K562 (cell line): ENCODE measurements around the gene CHCHD6. TPM values are rescaled to one million over a fixed set of nuclear protein-coding genes. Genes with fewer than 3 reads are reported as not detected.
A peak's percentile ranks its signal among the peaks of the same experiment; 100 is the strongest.

Source experiments
- ATAC-seq: fragments of 200-7000 bp; cut with Tn5 transposase; 3 replicates; pipeline ENCODE4 v1.9.1; 2020; ENCODE audit warnings: moderate library complexity
- BruUV-seq: library from RNA; stranded (reverse); fragments of 400-500 nt; replicated peaks from 2 replicates; lab custom pipeline; 2021; lab: Mats Ljungman, UMichigan
- CTCF ChIA-PET: fragments of 300-600 bp; formaldehyde crosslinking; extraction: SDS; loops from one replicate; lab custom pipeline; 2021; ENCODE audit warnings: low intra/inter-chr PET ratio; lab: Yijun Ruan, JAX
- POLR2A ChIA-PET: fragments of 300-600, 350-650 bp; sonication (Branson Sonifier 250); formaldehyde crosslinking; extraction: SDS; loops from one replicate; lab custom pipeline; 2021; ENCODE audit warnings: antibody characterized with exemption, inconsistent platforms; lab: Yijun Ruan, JAX
- DNase-seq, 4 experiments: peaks; one replicate each; pipeline versions ENCODE4 v3.0.0 to v3.0.0-alpha.2; 2011 to 2018; ENCODE audit warnings: low spot score in 3 of 4, mixed read lengths in 3 of 4; ENCODE audit errors: extremely low read depth in 1 of 4
- FAIRE-seq: peaks from 2 replicates; lab custom pipeline; 2011; peaks lifted over from hg19 to GRCh38; lab: Jason Lieb, UNC
- H2AFZ ChIP-seq: 2 replicates; pipeline ENCODE4 v1.6.0; 2011; ENCODE audit warnings: low read depth, low read length, control low read depth, inconsistent platforms
- H3K27ac ChIP-seq: fragments of 200-600 bp; 3 replicates; pipeline ENCODE4 v1.8.0; 2011; ENCODE audit warnings: low read depth, mild to moderate bottlenecking, control low read depth, inconsistent platforms, low read length, moderate library complexity, mixed read lengths; ENCODE audit errors: extremely low read depth
- H3K27me3 ChIP-seq, 2 experiments: fragments of 300-600 bp in 1 of 2; 2 replicates in 1 of 2; 3 replicates in 1 of 2; pipeline versions ENCODE4 v1.6.0 to v1.8.0; 2011; ENCODE audit warnings: inconsistent platforms in 2 of 2, low read length in 2 of 2, mild to moderate bottlenecking in 1 of 2, mixed read lengths in 1 of 2, moderate library complexity in 1 of 2; ENCODE audit not compliant: control insufficient read depth in 2 of 2, insufficient read depth in 2 of 2
- H3K36me3 ChIP-seq: fragments of 300-600 bp; 3 replicates; pipeline ENCODE4 v1.8.0; 2011; ENCODE audit warnings: mild to moderate bottlenecking, low read length, inconsistent platforms; ENCODE audit not compliant: control insufficient read depth, insufficient read depth
- H3K4me1 ChIP-seq, 2 experiments: fragments of 200-600 bp in 1 of 2; replicated peaks in 1 of 2; 2 replicates in 1 of 2; 3 replicates in 1 of 2; pipeline versions ENCODE4 v1.5.1 to v1.8.0; 2011; ENCODE audit warnings: inconsistent platforms in 2 of 2, low read length in 2 of 2, mild to moderate bottlenecking in 1 of 2, mixed read lengths in 1 of 2, moderate library complexity in 1 of 2; ENCODE audit not compliant: control insufficient read depth in 2 of 2, insufficient read depth in 2 of 2
- H3K4me2 ChIP-seq: 2 replicates; pipeline ENCODE4 v1.6.1; 2011; ENCODE audit warnings: low read length, control low read depth, inconsistent platforms, mixed read lengths; ENCODE audit not compliant: insufficient read depth
- H3K4me3 ChIP-seq: fragments of 200-600 bp; sonication (generic), shearing (Covaris generic); 2 replicates; pipeline ENCODE4 v1.5.1; 2016; ENCODE audit warnings: control low read depth, inconsistent platforms
- H3K79me2 ChIP-seq: fragments of 200-600 bp; 3 replicates; pipeline ENCODE4 v1.8.0; 2011; ENCODE audit warnings: low read length, inconsistent platforms; ENCODE audit not compliant: control insufficient read depth, insufficient read depth
- H3K9ac ChIP-seq, 2 experiments: 2 replicates each; pipeline versions ENCODE4 v1.6.0 to v1.6.1; 2011; ENCODE audit warnings: low read depth in 2 of 2, low read length in 2 of 2, control low read depth in 1 of 2, inconsistent platforms in 1 of 2, mild to moderate bottlenecking in 1 of 2, mixed read lengths in 1 of 2; ENCODE audit not compliant: insufficient read depth in 1 of 2
- H3K9me1 ChIP-seq: one replicate; pipeline ENCODE4 v1.6.0; 2011; ENCODE audit warnings: inconsistent platforms, mild to moderate bottlenecking, low read length, moderate library complexity; ENCODE audit not compliant: control insufficient read depth, insufficient read depth
- H3K9me3 ChIP-seq: replicated peaks from 2 replicates; pipeline ENCODE4 v1.5.1; 2011; ENCODE audit warnings: low read depth, low read length, inconsistent platforms; ENCODE audit not compliant: control insufficient read depth, insufficient read depth
- H4K20me1 ChIP-seq: replicated peaks from 2 replicates; pipeline ENCODE4 v1.6.1; 2011; ENCODE audit warnings: low read length, inconsistent platforms, mixed read lengths; ENCODE audit not compliant: control insufficient read depth, insufficient read depth
- ATF1 ChIP-seq, 2 experiments: fragments of 450-650 bp in 1 of 2; IDR thresholded peaks; 2 replicates each; pipeline ENCODE4 v1.6.1; 2016; ENCODE audit warnings: missing compliant biosample characterization in 1 of 2, missing genetic modification characterization in 1 of 2
- IFI16 ChIP-seq: fragments of 250-450 bp; sonication (Bioruptor Pico); IDR thresholded peaks from 2 replicates; pipeline ENCODE4 v2.1.2; 2022; ENCODE audit warnings: mild to moderate bottlenecking, inconsistent platforms
- RBM14 ChIP-seq: fragments of 200-400 bp; formaldehyde crosslinking; IDR thresholded peaks from 2 replicates; pipeline ENCODE4 v1.6.1; 2018; ENCODE audit warnings: low read depth, mild to moderate bottlenecking, low read length, moderate library complexity, borderline replicate concordance; ENCODE audit not compliant: insufficient read depth
- WHSC1 ChIP-seq: IDR thresholded peaks from one replicate; pipeline ENCODE4 v1.6.1; 2012; ENCODE audit warnings: low read length, control low read depth, inconsistent platforms
- ZBTB7A ChIP-seq: IDR thresholded peaks from 2 replicates; pipeline ENCODE4 v1.6.1; 2011; ENCODE audit warnings: low read depth, mild to moderate bottlenecking, low read length, moderate library complexity, borderline replicate concordance; ENCODE audit not compliant: control insufficient read depth
- ZFX ChIP-seq: sonication (generic); formaldehyde crosslinking; IDR thresholded peaks from 2 replicates; pipeline ENCODE4 v1.8.0; 2022; ENCODE audit warnings: mild to moderate bottlenecking, missing genetic modification reagents, moderate library complexity
- ZNF668 ChIP-seq: fragments of 250-450 bp; sonication (Bioruptor Pico); IDR thresholded peaks from 2 replicates; pipeline ENCODE4 v1.8.0; 2022; ENCODE audit warnings: mild to moderate bottlenecking, inconsistent platforms
- ZNF75A ChIP-seq: fragments of 450-650 bp; formaldehyde crosslinking; IDR thresholded peaks from 2 replicates; pipeline ENCODE4 v1.4.0; 2020; ENCODE audit warnings: mild to moderate bottlenecking
- WGBS: fragments of 100-300 bp; shearing (Covaris generic); methylation state at CpG from one replicate; pipeline ENCODE4 v1.1.6; 2016; ENCODE audit warnings: low coverage, mixed read lengths; ENCODE audit not compliant: insufficient coverage; ENCODE audit errors: missing lambda C conversion rate; 5-methylcytosine and 5-hydroxymethylcytosine counted together
- in situ Hi-C: fragments of 300-500 bp; cut with MboI; formaldehyde crosslinking; loops from 4 replicates; pipeline ENCODE4 v1.15.0; 2018; ENCODE audit warnings: inconsistent platforms, mixed read lengths
- intact Hi-C: fragments of 100-400 bp; cut with micrococcal nuclease; formaldehyde crosslinking; loops from 2 replicates; pipeline ENCODE4 v1.14.2; 2022
- polyA plus RNA-seq, 8 experiments: library from polyadenylated mRNA; depleted of rRNA in 4 of 8; stranded (reverse) in 5 of 8; unstranded in 3 of 8; fragments of >200 nt; fragmentation: Nextera tagmentation in 2 of 8; fragmentation: Illumina TruSeq in 1 of 8; extraction: Ambion mirVana in 2 of 8; extraction: Trizol in 1 of 8; gene quantifications; 2 replicates each; pipeline versions ENCODE4 v1.2.1 to v1.2.3, GENCODE V29; 2011 to 2014; ENCODE audit warnings: inconsistent platforms in 1 of 8, missing spikeins in 1 of 8
- total RNA-seq, 7 experiments: library from RNA; depleted of rRNA in 6 of 7; stranded (reverse); fragments of >200 nt in 6 of 7; fragmentation: Illumina TruSeq in 2 of 7; extraction: Trizol in 2 of 7; gene quantifications; 2 replicates each; pipeline versions ENCODE4 v1.2.1 to v1.2.3, GENCODE V29; 2011 to 2021; ENCODE audit warnings: low replicate concordance in 1 of 7
- TF ChIP-seq, protein P1 (sequence below): fragments of 250-450 bp; sonication (Bioruptor Pico); IDR thresholded peaks from 2 replicates; pipeline ENCODE4 v1.9.0; 2021; ENCODE audit warnings: mild to moderate bottlenecking
- TF ChIP-seq, protein P2 (sequence below): sonication (generic); formaldehyde crosslinking; IDR thresholded peaks from 2 replicates; pipeline ENCODE4 v1.8.0; 2023; ENCODE audit warnings: mild to moderate bottlenecking, missing genetic modification reagents
- TF ChIP-seq, protein P3 (sequence below), 2 experiments: fragments of 450-650 bp; conservative IDR thresholded peaks; 2 replicates each; pipeline ENCODE4 v1.6.1; 2017; ENCODE audit warnings: mild to moderate bottlenecking in 2 of 2, moderate library complexity in 2 of 2
- TF ChIP-seq, protein P4 (sequence below): conservative IDR thresholded peaks from 2 replicates; pipeline ENCODE4 v1.6.1; 2011; ENCODE audit warnings: low read depth, mild to moderate bottlenecking, low read length; ENCODE audit not compliant: control insufficient read depth
- TF ChIP-seq, protein P5 (sequence below), 2 experiments: IDR thresholded peaks; 2 replicates each; pipeline ENCODE4 v1.6.1; 2012; ENCODE audit warnings: improper control_type of control experiment in 2 of 2, low read depth in 2 of 2, low read length in 2 of 2, borderline replicate concordance in 1 of 2

CHCHD6 gene
- total and polyA plus RNA-seq, 9 of the 15 experiments (the other 6 are each of a cell fraction or from before 2014, with no cell fraction given), result 4.6 to 18.6 (median 10.9) TPM

DNA sequence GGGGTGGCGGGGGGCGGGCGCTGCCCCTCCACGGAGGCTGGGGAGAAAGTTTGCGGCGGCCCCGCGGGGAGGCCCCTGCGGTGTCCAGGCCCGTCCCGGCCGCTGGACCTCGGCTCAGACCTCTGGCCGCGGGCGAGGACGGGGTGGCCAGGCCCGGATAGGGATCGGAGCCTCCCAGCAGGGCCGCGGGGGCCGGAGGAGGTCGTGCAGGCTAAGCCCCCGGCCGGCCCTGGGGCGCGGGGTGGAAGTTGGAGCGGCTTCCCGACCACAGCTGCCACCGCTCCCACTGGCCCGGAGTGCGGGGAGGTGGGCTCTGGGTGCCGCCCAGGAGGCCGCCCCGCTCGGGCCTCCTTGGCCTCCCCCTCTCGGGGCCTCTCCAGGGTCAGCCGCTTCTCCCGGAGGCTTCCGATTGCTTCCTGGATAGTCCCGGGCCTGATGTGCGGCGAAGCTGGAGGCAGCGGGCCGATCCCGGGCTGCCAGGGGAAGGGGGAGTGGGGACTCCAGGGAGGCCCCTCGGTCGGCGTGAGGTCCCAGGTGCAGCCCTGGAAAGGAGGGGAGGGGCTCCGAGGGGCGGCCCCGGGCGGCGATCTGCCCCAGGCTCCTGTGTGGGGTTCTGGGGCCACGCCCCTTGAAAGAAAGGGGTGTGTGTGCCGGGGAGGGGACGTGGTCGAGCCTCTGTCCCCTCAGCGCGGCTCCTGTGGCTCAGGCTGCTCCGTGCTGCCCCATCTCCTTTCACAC is 279.8 kb downstream of the CHCHD6 start:
- Histone ChIP-seq H3K4me3 (peak overlapping the region; percentile 62), H3K27me3 (no peaks in the 10 kb centered on the region), H3K4me2 (peak overlapping the region; percentile 63), H3K9ac (peak overlapping the region; percentile 63 to 90; a peak in 3 of 4 replicates), H3K79me2 (peaks cover 55% of the 10 kb centered on the region), H4K20me1 (peaks cover 43% of the 10 kb centered on the region), H3K9me3 (no peaks in the 10 kb centered on the region), H3K9me1 (peaks cover 17% of the 10 kb centered on the region), H3K36me3 (peaks cover 17% of the 10 kb centered on the region; the same call in 2 of the 3 replicates), H3K4me1 (peaks cover 21 to 68% of the 10 kb centered on the region in 2 experiments), H3K27ac (peak overlapping the region; percentile 65), H2AFZ (no peak overlapping the region)
- DNase-seq (peak; percentile 49 to 63 (median 61)), ATAC-seq (peak; percentile 42), FAIRE-seq (no peak)
- WGBS, result 0% methylated on average over 5 of the region's 61 CpGs
- no TSS peak for BruUV-seq
- in situ Hi-C loops (no loop called here), intact Hi-C loops (loop anchor here (5.0 to 10.0 kb wide), 3 partner anchors 72 to 299 kb away; no protein-coding TSS in a partner anchor)
- ChIA-PET CTCF (interaction anchor here (0.5 to 2.0 kb wide), 3 partner anchors 109 to 460 kb away, joined by 3 to 17 read pairs (median 3); partner anchors contain the start of gene CHST13), POLR2A (interaction anchor here (0.7 kb wide), 1 partner anchor 13 kb away, joined by 4 read pairs; no protein-coding TSS in a partner anchor)
- TF ChIP-seq, protein P1, sequence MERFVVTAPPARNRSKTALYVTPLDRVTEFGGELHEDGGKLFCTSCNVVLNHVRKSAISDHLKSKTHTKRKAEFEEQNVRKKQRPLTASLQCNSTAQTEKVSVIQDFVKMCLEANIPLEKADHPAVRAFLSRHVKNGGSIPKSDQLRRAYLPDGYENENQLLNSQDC (CRISPR knock-in tag), result no peak
- TF ChIP-seq, protein P2, sequence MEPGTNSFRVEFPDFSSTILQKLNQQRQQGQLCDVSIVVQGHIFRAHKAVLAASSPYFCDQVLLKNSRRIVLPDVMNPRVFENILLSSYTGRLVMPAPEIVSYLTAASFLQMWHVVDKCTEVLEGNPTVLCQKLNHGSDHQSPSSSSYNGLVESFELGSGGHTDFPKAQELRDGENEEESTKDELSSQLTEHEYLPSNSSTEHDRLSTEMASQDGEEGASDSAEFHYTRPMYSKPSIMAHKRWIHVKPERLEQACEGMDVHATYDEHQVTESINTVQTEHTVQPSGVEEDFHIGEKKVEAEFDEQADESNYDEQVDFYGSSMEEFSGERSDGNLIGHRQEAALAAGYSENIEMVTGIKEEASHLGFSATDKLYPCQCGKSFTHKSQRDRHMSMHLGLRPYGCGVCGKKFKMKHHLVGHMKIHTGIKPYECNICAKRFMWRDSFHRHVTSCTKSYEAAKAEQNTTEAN, result no peak
- TF ChIP-seq, protein P3, sequence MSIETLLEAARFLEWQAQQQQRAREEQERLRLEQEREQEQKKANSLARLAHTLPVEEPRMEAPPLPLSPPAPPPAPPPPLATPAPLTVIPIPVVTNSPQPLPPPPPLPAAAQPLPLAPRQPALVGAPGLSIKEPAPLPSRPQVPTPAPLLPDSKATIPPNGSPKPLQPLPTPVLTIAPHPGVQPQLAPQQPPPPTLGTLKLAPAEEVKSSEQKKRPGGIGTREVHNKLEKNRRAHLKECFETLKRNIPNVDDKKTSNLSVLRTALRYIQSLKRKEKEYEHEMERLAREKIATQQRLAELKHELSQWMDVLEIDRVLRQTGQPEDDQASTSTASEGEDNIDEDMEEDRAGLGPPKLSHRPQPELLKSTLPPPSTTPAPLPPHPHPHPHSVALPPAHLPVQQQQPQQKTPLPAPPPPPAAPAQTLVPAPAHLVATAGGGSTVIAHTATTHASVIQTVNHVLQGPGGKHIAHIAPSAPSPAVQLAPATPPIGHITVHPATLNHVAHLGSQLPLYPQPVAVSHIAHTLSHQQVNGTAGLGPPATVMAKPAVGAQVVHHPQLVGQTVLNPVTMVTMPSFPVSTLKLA (conservative IDR thresholded peaks at IDR 0.05), result peak in 1 of 2 experiments; percentile 55; a peak in 2 of 4 replicates
- TF ChIP-seq ZFX (CRISPR knock-in tag) (peak; percentile 69), ZNF75A (CRISPR knock-in tag) (no peak), ZNF668 (CRISPR knock-in tag) (no peak), IFI16 (CRISPR knock-in tag) (no peak), ATF1 (CRISPR knock-in tag; IDR thresholded peaks at IDR 0.05) (no peak), ATF1 (tag; IDR thresholded peaks at IDR 0.05) (no peak), ZBTB7A (peak; percentile 34; the same call in 1 of the 2 replicates), RBM14 (no peak), WHSC1 (no peak)
- TF ChIP-seq, protein P4, sequence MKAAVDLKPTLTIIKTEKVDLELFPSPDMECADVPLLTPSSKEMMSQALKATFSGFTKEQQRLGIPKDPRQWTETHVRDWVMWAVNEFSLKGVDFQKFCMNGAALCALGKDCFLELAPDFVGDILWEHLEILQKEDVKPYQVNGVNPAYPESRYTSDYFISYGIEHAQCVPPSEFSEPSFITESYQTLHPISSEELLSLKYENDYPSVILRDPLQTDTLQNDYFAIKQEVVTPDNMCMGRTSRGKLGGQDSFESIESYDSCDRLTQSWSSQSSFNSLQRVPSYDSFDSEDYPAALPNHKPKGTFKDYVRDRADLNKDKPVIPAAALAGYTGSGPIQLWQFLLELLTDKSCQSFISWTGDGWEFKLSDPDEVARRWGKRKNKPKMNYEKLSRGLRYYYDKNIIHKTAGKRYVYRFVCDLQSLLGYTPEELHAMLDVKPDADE, result no peak
- TF ChIP-seq, protein P5, sequence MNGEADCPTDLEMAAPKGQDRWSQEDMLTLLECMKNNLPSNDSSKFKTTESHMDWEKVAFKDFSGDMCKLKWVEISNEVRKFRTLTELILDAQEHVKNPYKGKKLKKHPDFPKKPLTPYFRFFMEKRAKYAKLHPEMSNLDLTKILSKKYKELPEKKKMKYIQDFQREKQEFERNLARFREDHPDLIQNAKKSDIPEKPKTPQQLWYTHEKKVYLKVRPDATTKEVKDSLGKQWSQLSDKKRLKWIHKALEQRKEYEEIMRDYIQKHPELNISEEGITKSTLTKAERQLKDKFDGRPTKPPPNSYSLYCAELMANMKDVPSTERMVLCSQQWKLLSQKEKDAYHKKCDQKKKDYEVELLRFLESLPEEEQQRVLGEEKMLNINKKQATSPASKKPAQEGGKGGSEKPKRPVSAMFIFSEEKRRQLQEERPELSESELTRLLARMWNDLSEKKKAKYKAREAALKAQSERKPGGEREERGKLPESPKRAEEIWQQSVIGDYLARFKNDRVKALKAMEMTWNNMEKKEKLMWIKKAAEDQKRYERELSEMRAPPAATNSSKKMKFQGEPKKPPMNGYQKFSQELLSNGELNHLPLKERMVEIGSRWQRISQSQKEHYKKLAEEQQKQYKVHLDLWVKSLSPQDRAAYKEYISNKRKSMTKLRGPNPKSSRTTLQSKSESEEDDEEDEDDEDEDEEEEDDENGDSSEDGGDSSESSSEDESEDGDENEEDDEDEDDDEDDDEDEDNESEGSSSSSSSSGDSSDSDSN (IDR thresholded peaks at IDR 0.05; ENCODE audit: borderline replicate concordance in 1 of 2, low read depth in 2 of 2, low read length in 2 of 2), result no peak
